Fibroblast of mammary gland (primary cell): Measurements from ENCODE around the gene COQ5.

Source experiments
- DNase-seq: peaks from one replicate; pipeline ENCODE4 v3.0.0-alpha.2; 2010; ENCODE audit warnings: low read depth
- H3K4me3 ChIP-seq: 2 replicates; pipeline ENCODE4 v1.5.1; 2011; ENCODE audit warnings: low read depth, mild to moderate bottlenecking, low read length, moderate library complexity; ENCODE audit not compliant: control insufficient read depth
- CTCF ChIP-seq: conservative IDR thresholded peaks from 2 replicates; pipeline ENCODE4 v1.5.1; 2011; ENCODE audit warnings: low read depth, low read length, inconsistent platforms; ENCODE audit not compliant: control insufficient read depth, insufficient read depth

COQ5 gene

GRCh38 chr12:120474616-120474960 lies 54.4 kb downstream of the COQ5 start:
- peak; percentile 71 for DNase-seq
- TF ChIP-seq CTCF = no peak
- no peak overlapping the region for H3K4me3 ChIP-seq

GRCh38 chr12:120473807-120474615 lies 54.9 kb downstream of the COQ5 start:
- no peak for DNase-seq
- no peak overlapping the region for H3K4me3 ChIP-seq
- no peak for TF ChIP-seq CTCF

- H3K4me3 ChIP-seq = no peak overlapping the region
- TF ChIP-seq CTCF = no peak
- peak; percentile 39 for DNase-seq
Observed at GRCh38 chr12:120472521-120472920, 56.4 kb downstream of the COQ5 start.

- peak overlapping the region; percentile 72 for H3K4me3 ChIP-seq
- peak; percentile 28 for DNase-seq
- TF ChIP-seq CTCF = no peak
Observed at GRCh38 chr12:120470150-120470784, 58.7 kb downstream of the COQ5 start.

- peak; percentile 95 for DNase-seq
- TF ChIP-seq CTCF = peak; percentile 62
Observed at GRCh38 chr12:120469450-120470149, 59.4 kb downstream of the COQ5 start, which contains the start of gene SRSF9. TSS of gene SRSF9 (minus strand) at chr12:120469748. CDS start at chr12:120469609, 139 bp downstream.

GRCh38 chr12:120468821-120469449 lies 60.0 kb downstream of the COQ5 start:
- TF ChIP-seq CTCF = no peak
- peak overlapping the region; percentile 81 for H3K4me3 ChIP-seq
- no peak for DNase-seq

More at GRCh38 chr12:120469450-120470149, 59.4 kb downstream of the COQ5 start, which contains the start of gene SRSF9:
- H3K4me3 ChIP-seq = peak within 1 kb of the TSS; percentile 81
